GM06990 (cell line): ENCODE measurements around the gene LRRC46.

Experiments
- DNase-seq: peaks from one replicate; pipeline ENCODE4 v3.0.0-alpha.2; 2011; ENCODE audit not compliant: insufficient read length; ENCODE audit errors: extremely low read depth
- H3K27me3 ChIP-seq: replicated peaks from 2 replicates; pipeline ENCODE4 v1.6.0; 2011; ENCODE audit warnings: low read length; ENCODE audit not compliant: control insufficient read depth, insufficient read depth
- H3K36me3 ChIP-seq: 2 replicates; pipeline ENCODE4 v1.5.1; 2011; ENCODE audit warnings: low read length; ENCODE audit not compliant: control insufficient read depth, insufficient read depth
- H3K4me3 ChIP-seq: replicated peaks from 2 replicates; pipeline ENCODE4 v1.5.1; 2011; ENCODE audit warnings: low read depth, mild to moderate bottlenecking, control low read depth, low read length
- TF ChIP-seq, protein P1 (sequence below): IDR thresholded peaks from 2 replicates; pipeline ENCODE4 v1.5.1; 2011; ENCODE audit warnings: low read length, control low read depth, mild to moderate bottlenecking, inconsistent platforms; ENCODE audit not compliant: insufficient read depth, poor library complexity, severe bottlenecking

Gene LRRC46

DNA sequence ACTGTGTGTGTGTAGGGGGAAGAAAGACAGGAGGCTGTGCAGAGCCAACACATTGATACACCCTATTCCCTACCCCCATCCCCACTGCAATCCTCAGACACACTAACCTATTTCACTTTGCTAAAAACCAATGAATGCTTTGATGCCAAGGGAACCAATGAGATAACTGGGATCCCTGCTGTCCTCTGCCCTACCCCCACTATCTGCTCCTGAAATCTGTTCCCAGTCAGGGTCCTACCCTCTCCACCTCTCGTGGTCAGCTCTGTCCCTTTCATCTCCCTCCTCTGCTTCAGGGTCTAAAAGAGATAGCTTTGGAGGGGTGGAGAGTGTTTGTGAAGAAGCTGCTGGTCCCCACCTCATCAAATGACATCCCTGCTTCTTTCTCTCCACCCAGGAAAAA, 38.6 kb downstream of the LRRC46 start:
- H3K27me3 ChIP-seq, result peaks cover 3% of the 10 kb centered on the region
- H3K4me3 ChIP-seq, result no peak overlapping the region
- no peaks in the 10 kb centered on the region for H3K36me3 ChIP-seq
- TF ChIP-seq, protein P1, sequence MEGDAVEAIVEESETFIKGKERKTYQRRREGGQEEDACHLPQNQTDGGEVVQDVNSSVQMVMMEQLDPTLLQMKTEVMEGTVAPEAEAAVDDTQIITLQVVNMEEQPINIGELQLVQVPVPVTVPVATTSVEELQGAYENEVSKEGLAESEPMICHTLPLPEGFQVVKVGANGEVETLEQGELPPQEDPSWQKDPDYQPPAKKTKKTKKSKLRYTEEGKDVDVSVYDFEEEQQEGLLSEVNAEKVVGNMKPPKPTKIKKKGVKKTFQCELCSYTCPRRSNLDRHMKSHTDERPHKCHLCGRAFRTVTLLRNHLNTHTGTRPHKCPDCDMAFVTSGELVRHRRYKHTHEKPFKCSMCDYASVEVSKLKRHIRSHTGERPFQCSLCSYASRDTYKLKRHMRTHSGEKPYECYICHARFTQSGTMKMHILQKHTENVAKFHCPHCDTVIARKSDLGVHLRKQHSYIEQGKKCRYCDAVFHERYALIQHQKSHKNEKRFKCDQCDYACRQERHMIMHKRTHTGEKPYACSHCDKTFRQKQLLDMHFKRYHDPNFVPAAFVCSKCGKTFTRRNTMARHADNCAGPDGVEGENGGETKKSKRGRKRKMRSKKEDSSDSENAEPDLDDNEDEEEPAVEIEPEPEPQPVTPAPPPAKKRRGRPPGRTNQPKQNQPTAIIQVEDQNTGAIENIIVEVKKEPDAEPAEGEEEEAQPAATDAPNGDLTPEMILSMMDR, result no peak
- DNase-seq, result no peak

DNA sequence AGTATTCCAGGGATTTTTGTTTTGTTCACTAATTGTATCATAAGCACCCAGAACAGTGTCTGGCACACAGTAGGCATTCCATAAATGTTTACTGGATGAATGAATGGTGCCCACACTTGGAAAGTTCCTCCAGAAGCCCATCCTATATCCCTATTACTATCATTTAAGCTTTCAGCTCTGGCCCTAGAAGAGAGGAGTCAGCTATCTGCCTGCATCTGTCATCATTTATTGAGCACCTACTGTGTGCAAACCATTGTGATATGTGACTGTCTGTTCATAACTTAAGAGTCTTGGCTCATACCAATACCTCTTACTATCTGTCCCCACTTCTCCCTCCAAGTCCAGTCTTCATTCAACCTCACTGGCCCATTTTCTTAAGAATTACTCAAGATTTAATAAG, 39.6 kb downstream of the LRRC46 start:
- TF ChIP-seq, protein P1, result no peak
- DNase-seq, result no peak
- H3K4me3 ChIP-seq, result no peak overlapping the region
- H3K36me3 ChIP-seq, result no peaks in the 10 kb centered on the region
- peaks cover 3% of the 10 kb centered on the region for H3K27me3 ChIP-seq

DNA sequence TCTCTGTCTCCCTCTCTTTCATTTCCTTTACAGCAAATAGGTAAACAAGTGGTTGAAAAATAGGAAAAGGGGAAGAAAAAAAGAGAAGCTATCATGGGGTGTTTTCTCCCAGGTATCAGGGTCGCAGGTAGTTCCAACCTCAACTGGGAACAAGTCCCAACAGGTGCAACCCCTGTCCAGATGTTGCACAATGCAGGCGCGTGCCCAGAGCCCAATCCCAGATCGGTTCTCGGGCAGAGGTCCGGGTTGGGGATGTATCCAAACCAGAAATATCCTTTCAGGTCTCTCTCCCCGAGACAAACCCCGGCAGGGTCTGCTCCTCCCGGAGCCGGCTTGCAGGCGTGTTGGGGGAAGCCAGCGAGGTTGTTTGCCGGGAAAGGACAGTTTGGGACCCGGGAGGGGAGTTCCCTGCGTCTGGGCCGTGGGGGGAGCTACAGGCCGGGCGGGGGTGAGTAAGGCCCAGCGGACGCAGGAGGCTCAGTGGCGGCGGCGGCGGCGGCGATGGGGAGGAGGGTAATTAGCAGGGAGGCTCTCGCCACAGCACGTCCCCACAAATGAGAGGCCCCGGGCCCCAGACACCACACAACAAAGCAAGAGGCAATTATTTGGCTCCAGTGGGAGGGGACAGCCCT, 40.7 kb downstream of the LRRC46 start:
- TF ChIP-seq, protein P1, result no peak
- H3K36me3 ChIP-seq, result no peaks in the 10 kb centered on the region
- peaks cover 3% of the 10 kb centered on the region for H3K27me3 ChIP-seq
- no peak overlapping the region for H3K4me3 ChIP-seq
- DNase-seq, result no peak

DNA sequence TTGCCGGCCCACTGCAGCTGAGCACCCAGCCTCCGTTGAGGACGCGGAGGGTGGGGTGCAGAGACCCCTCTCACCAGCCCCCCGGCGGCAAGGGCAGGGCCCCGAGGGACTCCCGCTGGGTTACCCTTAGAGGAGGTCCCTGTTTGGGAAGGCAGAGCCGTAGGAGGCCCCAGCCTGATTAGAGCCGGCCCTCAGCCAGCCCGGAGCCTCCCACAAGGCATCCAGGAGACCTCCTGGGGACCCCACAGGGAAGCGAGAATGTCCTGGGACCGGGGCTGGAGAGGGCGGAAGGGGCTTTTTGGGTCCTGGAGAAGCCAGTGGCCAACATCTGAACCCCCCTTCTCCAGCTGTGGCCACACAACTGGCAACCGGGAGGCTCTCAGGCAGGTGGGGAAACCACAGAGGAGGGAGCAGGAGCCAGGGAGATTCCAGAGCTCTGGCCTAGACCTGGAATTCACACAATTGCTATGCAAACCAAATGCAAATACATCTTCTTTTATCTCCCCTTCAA, 41.2 kb downstream of the LRRC46 start:
- Histone ChIP-seq H3K36me3 (no peaks in the 10 kb centered on the region), H3K4me3 (no peak overlapping the region), H3K27me3 (peaks cover 7% of the 10 kb centered on the region)
- TF ChIP-seq, protein P1, result no peak
- no peak for DNase-seq

DNA sequence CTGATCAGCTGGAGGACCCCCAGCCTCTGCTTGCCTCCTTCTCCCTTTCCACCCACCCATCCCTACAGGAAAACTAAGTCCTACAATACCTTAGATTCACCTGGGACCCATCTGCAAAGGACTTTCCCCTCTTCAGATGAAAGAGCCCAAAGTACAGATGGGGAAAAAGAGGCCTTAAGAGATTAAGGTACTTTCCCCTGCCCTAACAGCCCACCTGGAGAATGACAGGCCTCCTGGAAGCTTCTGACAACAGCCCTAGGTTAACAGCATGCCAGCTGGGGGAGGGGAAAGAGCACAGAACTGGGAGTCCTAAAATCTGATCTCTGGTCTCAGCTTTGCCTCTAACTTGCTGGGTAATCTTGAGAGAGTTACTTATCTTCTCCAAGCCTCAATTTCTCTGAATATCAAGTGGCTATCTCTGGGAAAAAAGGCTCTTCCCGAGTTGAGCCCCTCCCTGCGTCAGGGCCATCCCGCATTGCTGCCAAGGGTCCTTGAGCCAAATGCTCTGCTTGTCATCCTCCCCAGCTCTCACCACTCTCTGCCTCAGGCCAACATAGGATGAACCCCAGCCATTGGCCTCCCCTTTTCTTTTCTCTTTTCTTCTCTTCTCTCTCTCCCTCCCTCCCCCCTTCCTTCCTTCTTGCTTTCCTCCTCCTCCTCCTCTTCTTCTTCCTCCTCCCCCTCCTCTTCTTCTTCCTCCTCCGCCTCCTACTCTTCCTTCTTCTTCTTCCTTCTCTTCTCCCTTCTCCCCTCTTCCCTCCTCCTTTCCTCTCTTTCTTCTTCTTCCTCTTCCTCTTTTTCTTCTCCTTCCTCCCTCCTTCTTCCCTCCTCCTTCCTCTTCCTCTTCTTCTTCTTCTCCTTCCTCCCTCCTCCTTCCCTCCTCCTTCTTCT, 42.0 kb downstream of the LRRC46 start:
- H3K4me3 ChIP-seq, result no peak overlapping the region
- peaks cover 5% of the 10 kb centered on the region for H3K27me3 ChIP-seq
- TF ChIP-seq, protein P1, result no peak

More for the DNA sequence above, 42.0 kb downstream of the LRRC46 start:
- H3K36me3 ChIP-seq, result no peaks in the 10 kb centered on the region
- no peak for DNase-seq
